ENCODE results near the gene ZNF534. TPM values are rescaled to one million over a fixed set of nuclear protein-coding genes. Genes with fewer than 3 reads are reported as not detected.
"Not testable (repeated sequence)": the region's sequence is repeated elsewhere in the genome, so short reads cannot be mapped to it uniquely, and the experiment has no call there.

The ZNF534 gene
- total RNA-seq, 4 donors from 2014 or later = 0.22 to 0.66 (median 0.31) TPM; not detected in 1

GRCh38 chr19:52464798-52465470, 36.0 kb downstream of the ZNF534 start:
- TF ChIP-seq POLR2AphosphoS5 (IDR thresholded peaks at IDR 0.05) (no peak), POLR2A (IDR thresholded peaks at IDR 0.05) (no peak), CTCF (IDR thresholded peaks at IDR 0.05) (no peak), EP300 (IDR thresholded peaks at IDR 0.05) (no peak)
- H3K27ac ChIP-seq = no peak overlapping the region
- H3K4me3 ChIP-seq = no peak overlapping the region
- no peaks in the 10 kb centered on the region for H3K4me1 ChIP-seq
- 82 to 84% methylated on average over 7 to 13 of the region's 14 CpGs for WGBS, 2 donors (ENCODE audit: low coverage in 1 of 2)
- H3K9me3 ChIP-seq = peaks cover 0 to 99% (median 5%) of the 10 kb centered on the region in 3 donors
- no peaks in the 10 kb centered on the region for H3K27me3 ChIP-seq
- H3K36me3 ChIP-seq = peaks cover 0 to 64% of the 10 kb centered on the region in 2 donors
- no peak for ATAC-seq

- Histone ChIP-seq H3K27me3 (no peaks in the 10 kb centered on the region), H3K27ac (no peak overlapping the region), H3K4me3 (no peak overlapping the region), H3K36me3 (peaks cover 0 to 51% of the 10 kb centered on the region in 2 donors), H3K9me3 (peaks cover 13 to 100% (median 19%) of the 10 kb centered on the region in 3 donors), H3K4me1 (no peaks in the 10 kb centered on the region)
- TF ChIP-seq EP300 (IDR thresholded peaks at IDR 0.05) (no peak), POLR2AphosphoS5 (IDR thresholded peaks at IDR 0.05) (no peak), CTCF (IDR thresholded peaks at IDR 0.05) (no peak), POLR2A (IDR thresholded peaks at IDR 0.05) (no peak)
- WGBS, 2 donors (ENCODE audit: low coverage in 1 of 2) = 91 to 94% methylated on average over 2 to 3 of the region's 3 CpGs
- ATAC-seq = no peak
Observed at GRCh38 chr19:52473655-52474350, 44.9 kb downstream of the ZNF534 start.

- TF ChIP-seq EP300 (IDR thresholded peaks at IDR 0.05) (no peak), POLR2AphosphoS5 (IDR thresholded peaks at IDR 0.05) (no peak), POLR2A (IDR thresholded peaks at IDR 0.05) (no peak), CTCF (IDR thresholded peaks at IDR 0.05) (no peak)
- Histone ChIP-seq H3K4me3 (no peak overlapping the region), H3K4me1 (no peaks in the 10 kb centered on the region), H3K27ac (no peak overlapping the region), H3K27me3 (no peaks in the 10 kb centered on the region), H3K9me3 (peaks cover 13 to 100% (median 16%) of the 10 kb centered on the region in 3 donors), H3K36me3 (peaks cover 0 to 45% of the 10 kb centered on the region in 2 donors)
- WGBS, 2 donors (ENCODE audit: low coverage in 1 of 2) = 98 to 100% methylated on average over 6 to 7 of the region's 7 CpGs
- no peak for ATAC-seq
Observed at GRCh38 chr19:52474351-52475127, 45.6 kb downstream of the ZNF534 start.

- Histone ChIP-seq H3K36me3 (peaks cover 0 to 17% of the 10 kb centered on the region in 2 donors), H3K9me3 (peaks cover 0 to 97% (median 0%) of the 10 kb centered on the region in 3 donors)
- H3K4me3 ChIP-seq, H3K27ac ChIP-seq, H3K27me3 ChIP-seq, H3K4me1 ChIP-seq, ATAC-seq: not testable (repeated sequence)
- WGBS, 2 donors (ENCODE audit: low coverage in 1 of 2) = 10 to 37% methylated on average over 3 to 4 of the region's 7 CpGs
Observed at GRCh38 chr19:52484111-52484743, 55.3 kb downstream of the ZNF534 start.

- H3K36me3 ChIP-seq = peaks cover 0 to 17% of the 10 kb centered on the region in 2 donors
- 63 to 82% methylated on average over 3 of the region's 7 CpGs for WGBS, 2 donors (ENCODE audit: low coverage in 1 of 2)
- H3K27me3 ChIP-seq, H3K4me1 ChIP-seq, H3K4me3 ChIP-seq, ATAC-seq, H3K27ac ChIP-seq: not testable (repeated sequence)
- H3K9me3 ChIP-seq = peaks cover 0 to 97% (median 0%) of the 10 kb centered on the region in 3 donors
Observed at GRCh38 chr19:52485064-52485463, 56.1 kb downstream of the ZNF534 start.

GRCh38 chr19:52485561-52486240, 56.8 kb downstream of the ZNF534 start:
- 16 to 17% methylated on average over 5 to 8 of the region's 8 CpGs for WGBS, 2 donors (ENCODE audit: low coverage in 1 of 2)
- H3K27me3 ChIP-seq, H3K4me3 ChIP-seq, H3K4me1 ChIP-seq, ATAC-seq, H3K27ac ChIP-seq: not testable (repeated sequence)
- H3K9me3 ChIP-seq = peaks cover 0 to 90% (median 0%) of the 10 kb centered on the region in 3 donors
- H3K36me3 ChIP-seq = peaks cover 0 to 17% of the 10 kb centered on the region in 2 donors
